ENCODE data around the gene STIP1. TPM values are rescaled to one million over a fixed set of nuclear protein-coding genes. Genes with fewer than 3 reads are reported as not detected.

STIP1 gene
- total and polyA plus RNA-seq, 2 of the 8 experiments (the other 6 are each of a cell fraction or from before 2014, with no cell fraction given) = 140 to 329 TPM

- peak in 2 of 3 experiments; percentile 48 to 80; a peak in 3 of 4 replicates for TF ChIP-seq CTCF (IDR thresholded peaks at IDR 0.05; ENCODE audit: control extremely low read depth in 1 of 3, insufficient read depth in 1 of 3, low read depth in 1 of 3, low read length in 3 of 3)
- TF ChIP-seq MAX (IDR thresholded peaks at IDR 0.05) = peak; percentile 68
- TF ChIP-seq CHD2 (IDR thresholded peaks at IDR 0.05; ENCODE audit: low read length) = no peak
- TF ChIP-seq SP4 (IDR thresholded peaks at IDR 0.05; ENCODE audit: low read length) = peak; percentile 73; the same call in 1 of the 2 replicates
- TF ChIP-seq RAD21 (IDR thresholded peaks at IDR 0.05 in 1 of 2, conservative IDR thresholded peaks at IDR 0.05 in 1 of 2; ENCODE audit: low read depth in 2 of 2, low read length in 2 of 2) = peak in 1 of 2 experiments; percentile 13; a peak in 1 of 4 replicates
- TF ChIP-seq TAF1 (IDR thresholded peaks at IDR 0.05; ENCODE audit: low read depth, low read length) = peak; percentile 63
Observed at GRCh38 chr11:64251016-64251752, 65.2 kb downstream of the STIP1 start, which contains the start of gene PLCB3 (continued).

Measured in H1 (cell line).